HG03342 (cell line): Measurements from ENCODE around the gene NPVF.
A peak's percentile ranks its signal among the peaks of the same experiment; 100 is the strongest.

Experiments
- ATAC-seq: cut with Tn5 transposase; IDR thresholded peaks from one replicate; pipeline ENCODE4 v1.9.1; 2021; ENCODE audit warnings: mild to moderate bottlenecking, moderate library complexity; ENCODE audit not compliant: unreplicated experiment

Gene NPVF

GRCh38 chr7:25235471-25235870 lies 7.2 kb upstream of the NPVF start:
- no peak for ATAC-seq

- ATAC-seq = no peak
Observed at GRCh38 chr7:25234336-25234735, 6.0 kb upstream of the NPVF start.

DNA sequence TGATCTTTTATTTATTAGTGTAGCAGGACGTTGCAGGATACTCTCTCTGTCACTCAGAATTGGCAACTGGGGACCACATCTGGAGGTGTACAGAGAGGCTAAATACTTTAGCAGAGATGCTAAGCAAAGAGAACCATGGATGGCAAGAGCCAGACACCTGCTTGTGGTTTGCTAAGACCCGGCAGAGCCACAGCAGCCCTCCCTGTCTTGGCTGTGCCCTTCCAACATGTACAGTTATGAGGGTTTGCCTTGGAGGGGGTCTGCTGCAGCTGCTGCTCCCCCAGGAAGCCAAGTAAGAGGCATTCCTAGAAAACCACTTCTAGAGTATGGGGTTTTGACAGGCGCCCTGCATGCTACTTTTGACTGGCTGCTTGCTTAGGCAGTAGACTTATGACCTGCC lies 5.1 kb downstream of the NPVF start:
- no peak for ATAC-seq

DNA sequence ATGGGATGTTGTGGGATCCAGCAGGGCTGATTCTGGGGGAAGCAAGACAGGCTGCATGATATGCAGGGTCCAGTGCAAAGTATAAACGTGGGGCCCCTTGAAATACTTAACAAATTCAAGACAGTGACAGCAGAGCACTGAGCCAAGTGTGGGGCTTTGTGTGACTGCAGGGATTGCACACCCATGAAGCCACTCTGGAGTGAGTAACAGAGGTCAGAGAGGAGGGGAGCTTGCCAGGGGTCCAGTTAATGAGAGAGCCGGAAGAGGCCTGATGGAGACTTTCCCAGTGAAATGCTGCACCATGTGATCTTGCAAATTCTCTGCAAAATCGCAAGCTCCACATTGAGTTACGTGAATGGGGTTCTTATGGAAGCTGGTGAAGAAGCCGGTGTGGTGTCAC lies 5.6 kb downstream of the NPVF start:
- no peak for ATAC-seq

- ATAC-seq = no peak
Observed at GRCh38 chr7:25221009-25221408, 7.3 kb downstream of the NPVF start.

DNA sequence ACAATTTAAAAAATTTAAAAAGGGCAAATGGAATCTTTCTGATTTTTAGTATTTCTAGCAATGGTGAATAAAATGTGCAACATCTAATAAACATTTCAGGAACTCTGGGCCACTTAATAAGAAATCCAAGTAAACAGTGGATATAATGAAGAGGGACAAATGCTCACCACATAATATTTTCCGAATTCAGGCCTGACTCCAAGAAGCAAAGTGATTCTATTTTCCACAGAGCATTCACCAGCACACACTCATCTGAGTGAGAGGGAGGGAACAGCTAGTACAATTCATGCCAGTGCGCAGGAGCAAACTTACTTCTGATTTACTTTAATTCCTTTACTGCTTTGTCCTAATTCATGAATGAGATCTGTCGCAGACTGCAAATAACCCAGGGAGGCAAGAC lies 10.1 kb downstream of the NPVF start:
- ATAC-seq = no peak

DNA sequence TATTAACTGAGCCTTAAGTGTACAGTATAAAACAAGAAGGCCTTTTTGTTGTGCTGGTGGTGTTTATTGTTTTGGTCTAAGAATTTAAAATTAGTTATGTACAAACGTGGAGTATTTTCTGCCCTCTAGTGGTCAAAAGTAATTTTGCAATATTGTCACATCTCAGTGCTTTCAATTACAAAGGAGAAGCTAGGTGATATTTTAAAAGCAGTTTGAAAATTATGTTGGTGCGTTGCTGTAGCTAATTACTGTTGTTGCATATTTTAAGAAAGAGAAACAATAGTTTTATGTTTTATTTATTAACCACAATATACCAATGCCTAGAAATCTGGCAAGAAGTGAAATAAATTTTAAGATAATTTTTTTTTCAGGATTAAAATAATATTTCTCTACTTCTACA lies 11.4 kb downstream of the NPVF start:
- ATAC-seq = no peak

DNA sequence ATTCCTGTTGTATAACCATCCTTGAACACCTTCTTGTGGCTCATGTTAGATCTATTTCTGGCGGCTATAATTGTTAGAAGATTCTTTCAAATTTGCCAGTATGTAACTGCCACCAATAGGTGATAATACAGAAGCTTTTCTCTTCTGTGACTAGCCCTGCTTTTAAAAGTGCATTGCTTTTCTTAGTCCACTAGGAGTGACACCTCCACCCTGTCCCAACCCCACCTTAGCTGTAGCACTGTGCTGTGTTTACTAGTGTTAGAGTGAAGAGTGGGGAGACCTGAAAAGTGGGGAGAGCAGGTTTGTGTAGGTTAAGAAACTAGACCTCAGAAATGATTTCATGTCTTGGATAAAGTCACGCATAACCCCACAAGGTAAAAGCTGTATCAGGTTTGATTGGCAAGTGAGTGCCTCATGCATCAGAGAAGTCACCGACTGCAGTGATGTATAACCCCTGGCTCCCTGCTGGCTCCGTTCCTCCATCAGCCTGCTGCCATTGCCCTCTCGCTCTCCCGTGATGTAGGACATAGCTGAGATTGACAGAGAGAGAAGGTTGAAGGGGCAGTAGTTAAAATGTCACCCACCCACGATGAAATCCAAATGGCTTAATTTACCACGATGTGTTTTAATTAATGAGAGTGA lies 12.5 kb downstream of the NPVF start:
- ATAC-seq = no peak

- ATAC-seq = no peak
Observed at GRCh38 chr7:25208525-25209221, 19.6 kb downstream of the NPVF start.

DNA sequence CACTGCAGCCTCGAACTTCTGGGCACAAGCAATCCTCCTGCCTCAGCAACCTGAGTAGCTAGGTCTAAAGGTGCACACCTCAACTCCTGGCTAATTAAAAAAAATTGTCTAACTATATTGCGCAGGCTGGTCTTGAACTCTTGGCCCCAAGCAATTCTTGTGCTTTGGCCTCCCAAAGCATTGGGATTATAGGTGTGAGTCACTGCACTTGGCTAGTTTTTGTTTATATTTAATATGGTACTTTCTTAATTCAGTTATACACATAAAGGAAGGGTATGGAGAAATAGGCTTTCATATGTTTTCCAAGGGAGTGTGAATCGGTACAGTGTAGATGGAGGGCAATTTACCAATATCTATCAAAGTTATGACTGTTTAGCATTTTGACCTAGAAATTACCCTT lies 20.4 kb downstream of the NPVF start:
- no peak for ATAC-seq

DNA sequence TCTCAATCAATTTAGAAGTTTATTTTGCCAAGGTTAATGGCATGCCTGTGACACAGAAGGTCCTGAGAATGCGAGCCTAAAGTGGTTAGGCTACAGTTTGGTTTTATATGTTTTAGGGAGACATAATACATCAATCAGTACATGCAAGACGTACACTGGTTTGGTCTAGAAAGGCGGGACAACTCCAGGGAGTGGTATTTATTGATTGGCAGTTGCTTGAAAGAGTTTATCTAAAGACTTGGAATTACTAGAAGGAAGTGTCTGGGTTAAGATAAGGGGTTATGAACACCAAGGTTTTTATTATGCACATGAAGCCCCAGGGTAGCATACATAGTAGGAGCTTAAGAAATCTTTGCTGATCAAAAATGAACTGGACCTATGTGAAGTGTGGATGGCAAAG lies 21.5 kb downstream of the NPVF start:
- ATAC-seq = no peak

- ATAC-seq = no peak
Observed at GRCh38 chr7:25196132-25196896, 32.0 kb downstream of the NPVF start.

GRCh38 chr7:25194036-25194435 lies 34.2 kb downstream of the NPVF start:
- ATAC-seq = no peak

DNA sequence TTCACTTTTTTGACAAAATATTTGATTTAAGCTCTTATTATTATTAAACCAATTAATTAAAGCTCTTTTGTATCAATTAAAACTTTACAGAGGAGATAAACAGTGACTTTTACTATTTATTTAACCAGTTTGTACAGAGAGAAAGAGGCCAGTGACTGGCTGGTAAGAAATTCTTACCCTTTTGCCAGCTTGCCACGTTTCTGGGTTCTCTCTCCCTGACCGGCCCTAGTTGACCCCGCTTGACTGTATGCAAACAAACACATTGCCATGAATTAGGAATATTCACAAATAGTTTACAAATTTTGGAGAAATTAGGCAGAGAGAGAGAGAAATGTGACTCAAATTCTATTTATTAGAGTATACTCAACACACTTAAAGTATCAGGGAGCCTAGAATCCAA lies 36.2 kb downstream of the NPVF start:
- ATAC-seq = no peak

DNA sequence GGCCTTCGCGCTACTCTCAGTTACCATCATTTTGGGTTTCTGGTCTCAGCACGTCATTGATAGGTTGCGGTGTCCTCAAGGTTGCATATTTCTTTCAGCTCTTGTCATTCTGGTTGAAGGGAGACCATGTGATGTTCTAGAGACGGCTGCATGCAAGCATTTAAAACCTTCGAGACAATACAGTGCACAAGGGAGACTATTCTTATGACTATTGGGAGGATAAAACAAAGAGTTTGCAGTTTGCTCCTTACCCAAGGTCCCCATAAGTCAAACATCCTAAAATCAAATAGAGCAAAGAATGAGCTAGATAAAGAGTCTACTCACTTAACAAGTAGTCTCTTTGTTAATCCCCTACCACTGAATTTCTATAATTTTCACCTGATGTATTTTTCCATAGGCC lies 39.1 kb downstream of the NPVF start:
- ATAC-seq = no peak

- no peak for ATAC-seq
Observed at GRCh38 chr7:25187932-25188331, 40.4 kb downstream of the NPVF start.

GRCh38 chr7:25186436-25186835 lies 41.9 kb downstream of the NPVF start:
- ATAC-seq = no peak

- ATAC-seq = no peak
Observed at GRCh38 chr7:25181532-25181931, 46.8 kb downstream of the NPVF start.

GRCh38 chr7:25180946-25181345 lies 47.3 kb downstream of the NPVF start:
- no peak for ATAC-seq

DNA sequence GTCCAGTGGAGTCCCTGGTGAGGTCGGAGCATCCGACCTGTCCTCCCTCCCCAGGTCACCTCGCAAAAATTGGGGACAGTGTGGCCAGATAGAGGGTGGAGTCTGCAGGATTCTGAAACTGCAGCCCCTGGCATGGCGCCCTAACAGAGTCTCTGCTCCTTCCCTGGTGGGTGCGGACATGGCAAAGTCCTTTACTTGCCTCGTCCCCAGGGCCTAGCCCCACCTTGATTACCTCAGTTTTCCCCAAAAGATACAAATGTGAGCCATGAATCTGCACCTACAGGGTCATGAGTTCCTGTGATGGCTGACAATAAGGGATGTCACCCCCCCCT lies 47.7 kb downstream of the NPVF start:
- ATAC-seq = no peak

DNA sequence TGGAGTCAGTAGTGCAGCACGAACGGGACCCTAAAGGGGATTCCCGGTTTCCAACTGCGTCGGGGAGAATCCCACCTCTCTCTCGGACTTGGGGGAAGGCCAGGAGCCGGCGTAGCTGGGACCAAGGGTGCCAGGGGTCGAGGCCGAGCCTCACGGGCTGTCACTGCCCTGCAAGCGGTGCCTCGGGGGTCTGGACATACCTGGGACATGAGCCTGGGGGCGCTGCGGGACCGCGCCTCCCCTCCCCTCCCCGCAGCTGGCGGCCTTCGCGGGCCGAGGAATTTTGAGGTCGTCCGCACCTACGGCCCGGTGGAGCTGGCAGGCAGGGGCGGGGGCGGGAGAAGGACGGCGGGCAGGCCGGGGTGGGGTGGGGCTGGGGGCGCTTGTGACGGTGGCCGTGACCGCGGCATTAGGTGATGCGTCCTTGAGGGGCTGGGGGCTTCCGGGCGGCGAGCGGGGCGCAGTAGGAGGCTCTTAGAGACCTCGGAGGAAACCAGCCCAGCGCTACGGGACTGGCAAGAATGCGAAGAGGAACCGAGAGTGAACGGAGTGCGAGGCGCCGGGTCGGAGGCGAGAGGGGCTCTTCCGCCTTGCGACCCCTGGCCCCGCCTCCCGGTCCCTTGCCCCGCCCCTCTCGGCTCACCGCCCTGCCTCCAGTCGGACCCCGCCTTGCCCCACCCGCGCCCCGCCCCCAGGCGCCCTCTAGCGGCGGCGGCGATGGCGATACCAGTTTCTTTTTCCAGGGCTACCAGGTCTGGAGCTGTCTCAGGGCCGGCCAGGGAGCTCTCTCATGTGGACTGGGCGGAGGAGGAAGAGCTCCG lies 48.3 kb downstream of the NPVF start:
- ATAC-seq = peak; percentile 97
